ENCODE measurements around the gene FLVCR2.

FLVCR2 gene

DNA sequence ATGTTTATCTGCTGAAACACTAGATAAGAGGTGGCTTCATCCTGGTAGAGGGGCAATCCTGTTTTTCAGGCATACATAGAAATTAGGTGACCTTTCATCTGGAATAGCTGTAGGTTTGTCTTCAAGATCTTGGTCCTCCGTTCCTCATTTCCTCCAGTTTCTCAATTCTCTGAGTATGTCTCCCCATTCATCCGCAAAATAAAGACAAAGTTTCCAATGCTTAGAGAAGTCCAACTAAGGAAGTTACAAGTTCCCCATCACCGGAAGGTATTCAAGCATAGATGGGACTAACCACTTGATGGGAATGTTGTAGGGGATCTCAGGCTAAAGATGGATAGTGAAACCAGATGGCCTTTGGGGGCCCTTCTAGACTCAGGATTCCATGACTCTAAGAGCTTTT is 48.0 kb downstream of the FLVCR2 start:
- Histone ChIP-seq H3K27ac (ENCODE audit: poor library complexity, severe bottlenecking) (no peak overlapping the region), H3K36me3 (ENCODE audit: low read depth) (no peaks in the 10 kb centered on the region), H3K9me3 (ENCODE audit: severe bottlenecking) (no peaks in the 10 kb centered on the region), H3K27me3 (ENCODE audit: insufficient read depth, poor library complexity, severe bottlenecking) (no peaks in the 10 kb centered on the region), H3K4me1 (ENCODE audit: insufficient read depth, poor library complexity, severe bottlenecking) (no peaks in the 10 kb centered on the region), H3K4me3 (ENCODE audit: severe bottlenecking) (no peak overlapping the region)
- DNase-seq (ENCODE audit: low spot score): no peak
- no peak for ATAC-seq (ENCODE audit: low read depth)
- no peak for TF ChIP-seq CTCF (IDR thresholded peaks at IDR 0.05; ENCODE audit: poor library complexity, severe bottlenecking)

GRCh38 chr14:75626863-75627262 is 48.4 kb downstream of the FLVCR2 start:
- H3K4me1 ChIP-seq (ENCODE audit: insufficient read depth, poor library complexity, severe bottlenecking): no peaks in the 10 kb centered on the region
- DNase-seq (ENCODE audit: low spot score) (no peak), ATAC-seq (ENCODE audit: low read depth) (no peak)
- no peaks in the 10 kb centered on the region for H3K36me3 ChIP-seq (ENCODE audit: low read depth)
- no peaks in the 10 kb centered on the region for H3K27me3 ChIP-seq (ENCODE audit: insufficient read depth, poor library complexity, severe bottlenecking)
- H3K4me3 ChIP-seq (ENCODE audit: severe bottlenecking): no peak overlapping the region
- no peak overlapping the region for H3K27ac ChIP-seq (ENCODE audit: poor library complexity, severe bottlenecking)
- no peak for TF ChIP-seq CTCF (IDR thresholded peaks at IDR 0.05; ENCODE audit: poor library complexity, severe bottlenecking)
- H3K9me3 ChIP-seq (ENCODE audit: severe bottlenecking): no peaks in the 10 kb centered on the region

- H3K27ac ChIP-seq (ENCODE audit: poor library complexity, severe bottlenecking): no peak overlapping the region
- no peak overlapping the region for H3K4me3 ChIP-seq (ENCODE audit: severe bottlenecking)
- no peak for TF ChIP-seq CTCF (IDR thresholded peaks at IDR 0.05; ENCODE audit: poor library complexity, severe bottlenecking)
- no peaks in the 10 kb centered on the region for H3K36me3 ChIP-seq (ENCODE audit: low read depth)
- no peaks in the 10 kb centered on the region for H3K27me3 ChIP-seq (ENCODE audit: insufficient read depth, poor library complexity, severe bottlenecking)
- DNase-seq (ENCODE audit: low spot score) (no peak), ATAC-seq (ENCODE audit: low read depth) (no peak)
- no peaks in the 10 kb centered on the region for H3K9me3 ChIP-seq (ENCODE audit: severe bottlenecking)
- H3K4me1 ChIP-seq (ENCODE audit: insufficient read depth, poor library complexity, severe bottlenecking): no peaks in the 10 kb centered on the region
Observed at GRCh38 chr14:75627406-75627805, 49.0 kb downstream of the FLVCR2 start.

- DNase-seq (ENCODE audit: low spot score) (no peak), ATAC-seq (ENCODE audit: low read depth) (no peak)
- no peaks in the 10 kb centered on the region for H3K4me1 ChIP-seq (ENCODE audit: insufficient read depth, poor library complexity, severe bottlenecking)
- H3K27me3 ChIP-seq (ENCODE audit: insufficient read depth, poor library complexity, severe bottlenecking): no peaks in the 10 kb centered on the region
- H3K36me3 ChIP-seq (ENCODE audit: low read depth): no peaks in the 10 kb centered on the region
- no peak overlapping the region for H3K4me3 ChIP-seq (ENCODE audit: severe bottlenecking)
- no peak overlapping the region for H3K27ac ChIP-seq (ENCODE audit: poor library complexity, severe bottlenecking)
- TF ChIP-seq CTCF (IDR thresholded peaks at IDR 0.05; ENCODE audit: poor library complexity, severe bottlenecking): no peak
- H3K9me3 ChIP-seq (ENCODE audit: severe bottlenecking): no peaks in the 10 kb centered on the region
Observed at GRCh38 chr14:75628816-75629215, 50.4 kb downstream of the FLVCR2 start.

DNA sequence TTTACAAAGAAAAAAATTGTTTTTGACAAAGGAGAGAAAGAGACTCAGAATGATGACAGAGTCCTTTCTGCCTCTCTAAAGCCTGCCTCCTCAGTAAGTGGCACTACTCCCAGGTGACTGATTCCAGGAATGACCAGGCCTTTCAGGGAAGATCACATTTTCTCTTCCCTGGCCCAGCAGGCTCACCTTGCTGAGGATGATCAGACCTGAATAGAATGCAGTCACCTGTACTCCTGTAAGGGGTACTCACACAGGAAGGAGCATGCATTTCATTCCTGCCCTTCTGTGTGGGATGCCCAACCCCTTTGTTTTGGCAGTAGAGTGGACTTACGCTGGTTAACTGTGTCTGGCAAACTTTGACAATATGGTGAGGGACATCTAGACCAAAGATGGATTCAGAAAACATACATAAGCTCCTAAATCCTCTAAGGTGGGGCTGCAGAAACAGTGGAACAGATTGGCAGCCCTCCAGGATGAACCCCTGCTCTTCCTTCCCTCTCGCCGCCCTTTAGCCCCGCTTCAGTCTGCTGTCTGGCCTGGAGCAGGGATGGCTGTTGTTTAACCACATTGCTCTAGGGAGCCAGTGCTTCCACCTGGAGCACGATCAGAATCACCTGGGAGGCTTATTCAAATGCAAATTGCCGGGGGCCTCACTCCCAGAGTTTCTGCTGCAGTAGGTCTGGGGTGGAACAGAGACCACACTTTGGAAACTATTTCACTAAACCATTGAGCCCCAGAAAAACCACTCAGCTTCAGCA is 52.5 kb downstream of the FLVCR2 start:
- Histone ChIP-seq H3K4me3 (ENCODE audit: severe bottlenecking) (no peak overlapping the region), H3K27ac (ENCODE audit: poor library complexity, severe bottlenecking) (no peak overlapping the region), H3K4me1 (ENCODE audit: insufficient read depth, poor library complexity, severe bottlenecking) (no peaks in the 10 kb centered on the region), H3K36me3 (ENCODE audit: low read depth) (no peaks in the 10 kb centered on the region), H3K27me3 (ENCODE audit: insufficient read depth, poor library complexity, severe bottlenecking) (no peaks in the 10 kb centered on the region), H3K9me3 (ENCODE audit: severe bottlenecking) (no peaks in the 10 kb centered on the region)
- DNase-seq (ENCODE audit: low spot score): no peak
- TF ChIP-seq CTCF (IDR thresholded peaks at IDR 0.05; ENCODE audit: poor library complexity, severe bottlenecking): no peak
- no peak for ATAC-seq (ENCODE audit: low read depth)

Data from RWPE2 (cell line).